Measurements from ENCODE around the gene ADNP2.

ADNP2 gene

GRCh38 chr18:80181642-80182461 is 72.8 kb downstream of the ADNP2 start:
- H3K4me3 ChIP-seq (ENCODE audit: extremely low read depth, insufficient read depth, low read length, poor library complexity, severe bottlenecking): no peak overlapping the region
- H3K4me1 ChIP-seq (ENCODE audit: control insufficient read depth, insufficient read depth, low read length, poor library complexity, severe bottlenecking): peaks cover 2% of the 10 kb centered on the region
- no peak overlapping the region for H3K27ac ChIP-seq (ENCODE audit: low read depth, low read length, severe bottlenecking)
- WGBS, 2 experiments (ENCODE audit: insufficient coverage in 2 of 2): 78 to 86% methylated on average over 11 to 12 of the region's 12 CpGs
- no peaks in the 10 kb centered on the region for H3K9me3 ChIP-seq (ENCODE audit: control insufficient read depth, low read length)
- no peaks in the 10 kb centered on the region for H3K36me3 ChIP-seq (ENCODE audit: control insufficient read depth, insufficient read depth, low read length)

GRCh38 chr18:80182855-80183254 is 73.8 kb downstream of the ADNP2 start:
- peaks cover 2% of the 10 kb centered on the region for H3K4me1 ChIP-seq (ENCODE audit: control insufficient read depth, insufficient read depth, low read length, poor library complexity, severe bottlenecking)
- no peaks in the 10 kb centered on the region for H3K9me3 ChIP-seq (ENCODE audit: control insufficient read depth, low read length)
- no peak overlapping the region for H3K27ac ChIP-seq (ENCODE audit: low read depth, low read length, severe bottlenecking)
- whole genome bisulfite sequencing, 2 experiments (ENCODE audit: insufficient coverage in 2 of 2): 93 to 94% methylated on average over 8 to 9 of the region's 9 CpGs
- H3K4me3 ChIP-seq (ENCODE audit: extremely low read depth, insufficient read depth, low read length, poor library complexity, severe bottlenecking): no peak overlapping the region
- no peaks in the 10 kb centered on the region for H3K36me3 ChIP-seq (ENCODE audit: control insufficient read depth, insufficient read depth, low read length)

- Histone ChIP-seq H3K9me3 (ENCODE audit: control insufficient read depth, low read length) (no peaks in the 10 kb centered on the region), H3K36me3 (ENCODE audit: control insufficient read depth, insufficient read depth, low read length) (no peaks in the 10 kb centered on the region), H3K4me3 (ENCODE audit: extremely low read depth, insufficient read depth, low read length, poor library complexity, severe bottlenecking) (no peak overlapping the region), H3K4me1 (ENCODE audit: control insufficient read depth, insufficient read depth, low read length, poor library complexity, severe bottlenecking) (peaks cover 2% of the 10 kb centered on the region), H3K27ac (ENCODE audit: low read depth, low read length, severe bottlenecking) (no peak overlapping the region)
- 90 to 91% methylated on average over 12 of the region's 13 CpGs for WGBS, 2 experiments (ENCODE audit: insufficient coverage in 2 of 2)
These were observed 74.4 kb downstream of the ADNP2 start for GRCh38 chr18:80183273-80184050.

- H3K36me3 ChIP-seq (ENCODE audit: control insufficient read depth, insufficient read depth, low read length): no peaks in the 10 kb centered on the region
- H3K9me3 ChIP-seq (ENCODE audit: control insufficient read depth, low read length): no peaks in the 10 kb centered on the region
- H3K27ac ChIP-seq (ENCODE audit: low read depth, low read length, severe bottlenecking): no peak overlapping the region
- H3K4me3 ChIP-seq (ENCODE audit: extremely low read depth, insufficient read depth, low read length, poor library complexity, severe bottlenecking): no peak overlapping the region
- H3K4me1 ChIP-seq (ENCODE audit: control insufficient read depth, insufficient read depth, low read length, poor library complexity, severe bottlenecking): peaks cover 2% of the 10 kb centered on the region
- 92 to 93% methylated on average over 24 to 25 of the region's 26 CpGs for WGBS, 2 experiments (ENCODE audit: insufficient coverage in 2 of 2)
These were observed 75.2 kb downstream of the ADNP2 start for GRCh38 chr18:80184243-80184772.

- WGBS, 2 experiments (ENCODE audit: insufficient coverage in 2 of 2): 94 to 97% methylated on average over 12 of the region's 12 CpGs
- no peak overlapping the region for H3K4me3 ChIP-seq (ENCODE audit: extremely low read depth, insufficient read depth, low read length, poor library complexity, severe bottlenecking)
- H3K4me1 ChIP-seq (ENCODE audit: control insufficient read depth, insufficient read depth, low read length, poor library complexity, severe bottlenecking): peaks cover 2% of the 10 kb centered on the region
- no peak overlapping the region for H3K27ac ChIP-seq (ENCODE audit: low read depth, low read length, severe bottlenecking)
- H3K9me3 ChIP-seq (ENCODE audit: control insufficient read depth, low read length): no peaks in the 10 kb centered on the region
- H3K36me3 ChIP-seq (ENCODE audit: control insufficient read depth, insufficient read depth, low read length): no peaks in the 10 kb centered on the region
These were observed 76.5 kb downstream of the ADNP2 start for GRCh38 chr18:80185545-80185944.

- peaks cover 2% of the 10 kb centered on the region for H3K4me1 ChIP-seq (ENCODE audit: control insufficient read depth, insufficient read depth, low read length, poor library complexity, severe bottlenecking)
- no peaks in the 10 kb centered on the region for H3K36me3 ChIP-seq (ENCODE audit: control insufficient read depth, insufficient read depth, low read length)
- no peak overlapping the region for H3K27ac ChIP-seq (ENCODE audit: low read depth, low read length, severe bottlenecking)
- H3K9me3 ChIP-seq (ENCODE audit: control insufficient read depth, low read length): no peaks in the 10 kb centered on the region
- WGBS, 2 experiments (ENCODE audit: insufficient coverage in 2 of 2): 94 to 99% methylated on average over 7 to 19 of the region's 19 CpGs
- H3K4me3 ChIP-seq (ENCODE audit: extremely low read depth, insufficient read depth, low read length, poor library complexity, severe bottlenecking): no peak overlapping the region
These were observed 79.0 kb downstream of the ADNP2 start for GRCh38 chr18:80187956-80188642.

- Histone ChIP-seq H3K36me3 (ENCODE audit: control insufficient read depth, insufficient read depth, low read length) (peaks cover 5% of the 10 kb centered on the region), H3K9me3 (ENCODE audit: control insufficient read depth, low read length) (no peaks in the 10 kb centered on the region), H3K4me1 (ENCODE audit: control insufficient read depth, insufficient read depth, low read length, poor library complexity, severe bottlenecking) (no peaks in the 10 kb centered on the region), H3K27ac (ENCODE audit: low read depth, low read length, severe bottlenecking) (no peak overlapping the region), H3K4me3 (ENCODE audit: extremely low read depth, insufficient read depth, low read length, poor library complexity, severe bottlenecking) (no peak overlapping the region)
- WGBS, 2 experiments (ENCODE audit: insufficient coverage in 2 of 2): 93 to 96% methylated on average over 19 to 20 of the region's 20 CpGs
These were observed 79.8 kb downstream of the ADNP2 start for GRCh38 chr18:80188643-80189530.

- H3K4me1 ChIP-seq (ENCODE audit: control insufficient read depth, insufficient read depth, low read length, poor library complexity, severe bottlenecking): no peaks in the 10 kb centered on the region
- H3K9me3 ChIP-seq (ENCODE audit: control insufficient read depth, low read length): no peaks in the 10 kb centered on the region
- no peak overlapping the region for H3K27ac ChIP-seq (ENCODE audit: low read depth, low read length, severe bottlenecking)
- no peak overlapping the region for H3K4me3 ChIP-seq (ENCODE audit: extremely low read depth, insufficient read depth, low read length, poor library complexity, severe bottlenecking)
- H3K36me3 ChIP-seq (ENCODE audit: control insufficient read depth, insufficient read depth, low read length): peaks cover 5% of the 10 kb centered on the region
- WGBS, 2 experiments (ENCODE audit: insufficient coverage in 2 of 2): 90 to 96% methylated on average over 8 to 9 of the region's 10 CpGs
These were observed 80.4 kb downstream of the ADNP2 start for GRCh38 chr18:80189531-80189865.
